Subcutaneous abdominal adipose tissue (tissue), 5 donors: ENCODE results near the gene NXN.
A peak's percentile ranks its signal among the peaks of the same experiment; 100 is the strongest.
"Not testable (repeated sequence)": the region's sequence is repeated elsewhere in the genome, so short reads cannot be mapped to it uniquely, and the experiment has no call there.

Source experiments
- H3K27ac ChIP-seq: one replicate; pipeline ENCODE4 v1.7.0; 2013; ENCODE audit warnings: low read depth, mild to moderate bottlenecking, inconsistent platforms, low read length, moderate library complexity
- H3K27me3 ChIP-seq, 5 donors: one replicate each; pipeline ENCODE4 v1.7.0; 2013; ENCODE audit warnings: low read length in 5 of 5, inconsistent platforms in 1 of 5; ENCODE audit not compliant: control insufficient read depth in 5 of 5, insufficient read depth in 4 of 5
- H3K36me3 ChIP-seq, 5 donors: one replicate each; pipeline ENCODE4 v1.7.0; 2013; ENCODE audit warnings: low read length in 5 of 5; ENCODE audit not compliant: control insufficient read depth in 5 of 5, insufficient read depth in 5 of 5
- H3K4me1 ChIP-seq, 5 donors: one replicate each; pipeline ENCODE4 v1.7.0; 2013; ENCODE audit warnings: low read length in 5 of 5, mild to moderate bottlenecking in 3 of 5, moderate library complexity in 1 of 5; ENCODE audit not compliant: control insufficient read depth in 5 of 5, insufficient read depth in 5 of 5
- H3K4me3 ChIP-seq, 5 donors: one replicate each; pipeline ENCODE4 v1.7.0; 2013; ENCODE audit warnings: low read length in 5 of 5, low read depth in 1 of 5
- H3K9ac ChIP-seq, 5 donors: one replicate each; pipeline ENCODE4 v1.7.0; 2013; ENCODE audit warnings: low read length in 5 of 5, mild to moderate bottlenecking in 4 of 5, moderate library complexity in 3 of 5
- H3K9me3 ChIP-seq, 5 donors: one replicate each; pipeline ENCODE4 v1.7.0; 2013; ENCODE audit warnings: low read length in 5 of 5; ENCODE audit not compliant: control insufficient read depth in 5 of 5
- donor health status: healthy.
- donor health status: healthy.
- donor health status: healthy.
- donor health status: healthy.
- donor health status: healthy.

The NXN gene

DNA sequence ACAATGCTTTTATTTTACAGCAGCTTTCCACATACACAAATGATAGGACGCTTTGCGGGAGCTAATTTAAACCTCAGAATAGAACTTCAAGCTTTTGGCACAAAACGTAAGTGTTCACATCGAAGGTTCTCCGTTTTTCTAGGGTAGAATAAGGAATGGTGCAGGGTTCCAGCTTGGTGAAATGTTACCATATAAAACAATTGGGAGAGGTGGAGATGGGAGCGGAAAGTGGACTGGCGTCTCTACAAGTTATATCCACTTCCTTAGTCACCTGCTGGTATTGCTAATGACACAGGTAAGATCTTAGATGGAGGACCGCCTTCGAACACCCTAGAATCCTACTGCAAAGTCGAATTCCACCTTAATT lies 1.7 kb upstream of the NXN start:
- H3K4me3 ChIP-seq = no peak overlapping the region
- H3K27ac ChIP-seq = no peak overlapping the region
- H3K4me1 ChIP-seq = peaks cover 0 to 26% (median 17%) of the 10 kb centered on the region in 5 donors

GRCh38 chr17:980406-981291 lies 1.1 kb upstream of the NXN start:
- H3K27me3 ChIP-seq = peaks cover 0 to 15% (median 13%) of the 10 kb centered on the region in 5 donors
- peak overlapping the region; percentile 46 for H3K27ac ChIP-seq
- H3K9ac ChIP-seq = peak overlapping the region in 4 of 5 donors; percentile 61 to 81 (median 70)
- H3K4me3 ChIP-seq = peak overlapping the region; percentile 53 to 72 (median 66)
- no peaks in the 10 kb centered on the region for H3K9me3 ChIP-seq
- no peaks in the 10 kb centered on the region for H3K36me3 ChIP-seq
- H3K4me1 ChIP-seq = peaks cover 0 to 29% (median 19%) of the 10 kb centered on the region in 5 donors

More for the DNA sequence above, 1.7 kb upstream of the NXN start:
- Histone ChIP-seq H3K36me3 (no peaks in the 10 kb centered on the region), H3K9me3 (no peaks in the 10 kb centered on the region), H3K27me3 (peaks cover 0 to 14% (median 13%) of the 10 kb centered on the region in 5 donors), H3K9ac (no peak overlapping the region)

- Histone ChIP-seq H3K27ac (no peak overlapping the region), H3K27me3 (peaks cover 0 to 18% (median 13%) of the 10 kb centered on the region in 5 donors), H3K9me3 (no peaks in the 10 kb centered on the region), H3K4me3 (peak overlapping the region in 4 of 5 donors; percentile 50 to 71 (median 63)), H3K9ac (no peak overlapping the region), H3K36me3 (no peaks in the 10 kb centered on the region), H3K4me1 (peaks cover 0 to 36% (median 25%) of the 10 kb centered on the region in 5 donors)
Observed at GRCh38 chr17:979212-979538, 401 bp downstream of the NXN start.

DNA sequence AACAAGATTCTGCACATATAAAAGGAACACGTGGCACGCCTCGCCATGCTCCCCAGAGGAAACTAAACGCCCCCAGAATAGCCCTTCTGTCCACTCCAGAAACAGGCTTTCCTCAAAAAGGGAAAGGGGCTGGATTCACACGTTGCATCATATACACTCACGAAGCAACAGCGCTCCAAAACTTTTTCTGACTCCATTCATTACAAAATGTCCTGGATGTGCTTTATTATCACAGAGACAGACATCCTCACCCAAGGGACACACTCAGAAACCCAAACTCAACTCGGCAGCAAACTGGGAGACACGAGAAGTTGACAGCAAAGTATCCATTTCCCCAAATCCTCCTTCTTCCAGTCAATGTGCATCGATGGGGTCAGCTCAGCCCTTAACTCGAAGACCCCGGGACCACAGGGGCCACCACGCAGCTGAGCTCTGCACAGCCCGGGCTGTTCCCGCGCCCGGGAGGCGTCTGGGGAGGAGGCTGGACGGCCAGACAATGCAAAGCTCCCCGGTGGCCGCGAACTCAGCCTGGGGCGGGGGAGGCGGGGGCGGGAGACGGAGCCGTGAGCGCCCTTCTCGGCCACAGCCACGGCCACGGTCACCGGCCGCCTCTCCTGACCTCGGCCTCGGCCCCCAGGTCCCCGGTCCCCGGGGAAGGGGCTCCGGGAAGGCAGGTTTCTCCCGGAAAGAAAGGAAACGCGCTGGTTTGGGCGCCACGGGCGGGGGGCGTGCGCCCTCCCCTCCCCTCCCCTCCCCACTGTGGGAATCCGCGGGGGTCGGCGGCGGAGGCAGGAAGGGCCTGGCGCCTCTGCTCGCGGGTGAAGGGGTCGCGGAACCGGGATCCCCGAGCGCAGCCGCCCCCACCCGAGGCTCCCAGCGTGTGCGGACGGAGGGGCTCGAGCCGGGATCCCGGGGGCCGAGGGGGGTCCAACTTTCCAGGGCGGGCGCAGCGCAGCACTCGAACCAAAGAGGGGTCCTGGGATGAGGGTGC lies 1.2 kb downstream of the NXN start:
- Histone ChIP-seq H3K27ac (peak overlapping the region; percentile 16), H3K4me3 (peak overlapping the region; percentile 28 to 69 (median 62)), H3K9ac (peak overlapping the region in 2 of 5 donors; percentile 16 to 56)

GRCh38 chr17:977166-977565 lies 2.4 kb downstream of the NXN start:
- Histone ChIP-seq H3K4me1 (peaks cover 0 to 36% (median 25%) of the 10 kb centered on the region in 5 donors), H3K9ac (peak overlapping the region in 1 of 5 donors; percentile 11), H3K4me3 (no peak overlapping the region), H3K27me3 (peaks cover 0 to 18% (median 13%) of the 10 kb centered on the region in 5 donors), H3K27ac (no peak overlapping the region), H3K9me3 (no peaks in the 10 kb centered on the region), H3K36me3 (no peaks in the 10 kb centered on the region)

More for the DNA sequence above, 1.2 kb downstream of the NXN start:
- Histone ChIP-seq H3K4me1 (peaks cover 0 to 36% (median 25%) of the 10 kb centered on the region in 5 donors), H3K9me3 (no peaks in the 10 kb centered on the region), H3K27me3 (peaks cover 0 to 18% (median 13%) of the 10 kb centered on the region in 5 donors), H3K36me3 (no peaks in the 10 kb centered on the region)

GRCh38 chr17:976312-976711 lies 3.3 kb downstream of the NXN start:
- H3K36me3 ChIP-seq = no peaks in the 10 kb centered on the region
- peaks cover 0 to 18% (median 13%) of the 10 kb centered on the region in 5 donors for H3K27me3 ChIP-seq
- no peak overlapping the region for H3K4me3 ChIP-seq
- peaks cover 0 to 36% (median 25%) of the 10 kb centered on the region in 5 donors for H3K4me1 ChIP-seq
- no peak overlapping the region for H3K27ac ChIP-seq
- H3K9ac ChIP-seq = no peak overlapping the region
- H3K9me3 ChIP-seq = no peaks in the 10 kb centered on the region

GRCh38 chr17:975371-975915 lies 4.1 kb downstream of the NXN start:
- peaks cover 0 to 18% (median 13%) of the 10 kb centered on the region in 5 donors for H3K27me3 ChIP-seq
- H3K4me1 ChIP-seq = peaks cover 0 to 31% (median 17%) of the 10 kb centered on the region in 5 donors
- no peaks in the 10 kb centered on the region for H3K36me3 ChIP-seq
- H3K27ac ChIP-seq = no peak overlapping the region
- no peak overlapping the region for H3K9ac ChIP-seq
- no peaks in the 10 kb centered on the region for H3K9me3 ChIP-seq
- H3K4me3 ChIP-seq = no peak overlapping the region

DNA sequence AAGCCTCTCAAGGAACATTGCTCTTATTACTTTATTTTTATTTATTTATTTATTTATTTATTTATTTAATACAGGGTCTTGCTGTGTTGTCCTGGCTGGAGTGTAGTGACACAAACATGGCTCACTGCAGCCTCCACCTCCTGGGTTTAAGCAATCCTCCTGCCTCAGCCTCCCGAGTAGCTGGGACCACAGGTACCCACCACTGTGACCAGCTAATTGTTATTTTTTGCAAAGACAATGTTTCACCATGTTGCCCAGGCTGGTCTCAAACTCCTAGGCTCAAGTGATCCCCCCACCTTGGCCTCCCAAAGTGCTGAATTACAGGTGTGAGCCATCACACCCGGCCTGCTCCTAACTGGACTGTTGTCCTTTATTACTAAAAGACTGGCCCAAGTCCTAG lies 4.8 kb downstream of the NXN start:
- peaks cover 0 to 19% (median 13%) of the 10 kb centered on the region in 5 donors for H3K27me3 ChIP-seq

GRCh38 chr17:973053-973452 lies 6.5 kb downstream of the NXN start:
- H3K36me3 ChIP-seq = no peaks in the 10 kb centered on the region
- H3K9ac ChIP-seq = no peak overlapping the region
- no peaks in the 10 kb centered on the region for H3K9me3 ChIP-seq
- H3K27ac ChIP-seq = no peak overlapping the region
- H3K4me1 ChIP-seq = peaks cover 0 to 16% (median 10%) of the 10 kb centered on the region in 5 donors
- no peak overlapping the region for H3K4me3 ChIP-seq
- peaks cover 0 to 24% (median 14%) of the 10 kb centered on the region in 5 donors for H3K27me3 ChIP-seq

More for the DNA sequence above, 4.8 kb downstream of the NXN start:
- H3K36me3 ChIP-seq, H3K27ac ChIP-seq, H3K9ac ChIP-seq, H3K9me3 ChIP-seq, H3K4me3 ChIP-seq: not testable (repeated sequence)
- peaks cover 0 to 25% (median 12%) of the 10 kb centered on the region in 5 donors for H3K4me1 ChIP-seq
